ENCODE data around the gene DNAJC13. TPM values are rescaled to one million over a fixed set of nuclear protein-coding genes. Genes with fewer than 3 reads are reported as not detected.

The DNAJC13 gene
- total RNA-seq, 1 donor from 2014 or later = 48.5 TPM

DNA sequence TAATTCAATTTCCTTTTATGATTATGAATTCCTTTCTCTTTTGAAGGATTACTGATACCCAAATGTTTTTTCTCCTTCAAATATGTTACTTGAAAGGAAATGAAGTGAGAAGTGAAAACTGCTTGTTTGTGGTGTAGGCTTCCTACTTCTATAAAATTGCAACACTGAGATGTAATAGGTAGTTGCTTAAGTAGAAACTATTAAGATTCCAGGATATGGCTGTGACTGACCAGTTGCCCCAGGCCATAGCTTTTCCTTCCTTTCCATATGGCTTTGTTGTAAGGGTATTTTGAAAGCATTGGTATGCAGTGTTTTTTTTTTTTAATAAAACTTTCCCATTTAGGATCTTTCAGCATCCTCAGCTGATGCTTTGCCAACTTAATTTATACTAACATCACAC lies 28.5 kb downstream of the DNAJC13 start:
- H3K4me3 Mint-ChIP-seq (ENCODE audit: unreplicated experiment) = no peak overlapping the region
- no peak overlapping the region for H3K27ac Mint-ChIP-seq (ENCODE audit: unreplicated experiment)
- TF ChIP-seq, protein P1, sequence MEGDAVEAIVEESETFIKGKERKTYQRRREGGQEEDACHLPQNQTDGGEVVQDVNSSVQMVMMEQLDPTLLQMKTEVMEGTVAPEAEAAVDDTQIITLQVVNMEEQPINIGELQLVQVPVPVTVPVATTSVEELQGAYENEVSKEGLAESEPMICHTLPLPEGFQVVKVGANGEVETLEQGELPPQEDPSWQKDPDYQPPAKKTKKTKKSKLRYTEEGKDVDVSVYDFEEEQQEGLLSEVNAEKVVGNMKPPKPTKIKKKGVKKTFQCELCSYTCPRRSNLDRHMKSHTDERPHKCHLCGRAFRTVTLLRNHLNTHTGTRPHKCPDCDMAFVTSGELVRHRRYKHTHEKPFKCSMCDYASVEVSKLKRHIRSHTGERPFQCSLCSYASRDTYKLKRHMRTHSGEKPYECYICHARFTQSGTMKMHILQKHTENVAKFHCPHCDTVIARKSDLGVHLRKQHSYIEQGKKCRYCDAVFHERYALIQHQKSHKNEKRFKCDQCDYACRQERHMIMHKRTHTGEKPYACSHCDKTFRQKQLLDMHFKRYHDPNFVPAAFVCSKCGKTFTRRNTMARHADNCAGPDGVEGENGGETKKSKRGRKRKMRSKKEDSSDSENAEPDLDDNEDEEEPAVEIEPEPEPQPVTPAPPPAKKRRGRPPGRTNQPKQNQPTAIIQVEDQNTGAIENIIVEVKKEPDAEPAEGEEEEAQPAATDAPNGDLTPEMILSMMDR (IDR thresholded peaks at IDR 0.05; ENCODE audit: partially characterized antibody, unreplicated experiment) = no peak
- H3K9me3 Mint-ChIP-seq (ENCODE audit: unreplicated experiment) = peaks cover 2% of the 10 kb centered on the region
- H3K27me3 Mint-ChIP-seq (ENCODE audit: unreplicated experiment) = no peaks in the 10 kb centered on the region
- no peaks in the 10 kb centered on the region for H3K4me1 Mint-ChIP-seq (ENCODE audit: low read depth, unreplicated experiment)
- no peak for DNase-seq
- H3K36me3 Mint-ChIP-seq (ENCODE audit: unreplicated experiment) = no peaks in the 10 kb centered on the region

GRCh38 chr3:132448216-132448961 lies 31.1 kb downstream of the DNAJC13 start:
- no peak overlapping the region for H3K4me3 Mint-ChIP-seq (ENCODE audit: unreplicated experiment)
- no peaks in the 10 kb centered on the region for H3K27me3 Mint-ChIP-seq (ENCODE audit: unreplicated experiment)
- no peaks in the 10 kb centered on the region for H3K36me3 Mint-ChIP-seq (ENCODE audit: unreplicated experiment)
- DNase-seq = no peak
- H3K27ac Mint-ChIP-seq (ENCODE audit: unreplicated experiment) = no peak overlapping the region
- H3K9me3 Mint-ChIP-seq (ENCODE audit: unreplicated experiment) = no peaks in the 10 kb centered on the region
- H3K4me1 Mint-ChIP-seq (ENCODE audit: low read depth, unreplicated experiment) = no peaks in the 10 kb centered on the region
- TF ChIP-seq, protein P1 (IDR thresholded peaks at IDR 0.05; ENCODE audit: partially characterized antibody, unreplicated experiment) = no peak

DNA sequence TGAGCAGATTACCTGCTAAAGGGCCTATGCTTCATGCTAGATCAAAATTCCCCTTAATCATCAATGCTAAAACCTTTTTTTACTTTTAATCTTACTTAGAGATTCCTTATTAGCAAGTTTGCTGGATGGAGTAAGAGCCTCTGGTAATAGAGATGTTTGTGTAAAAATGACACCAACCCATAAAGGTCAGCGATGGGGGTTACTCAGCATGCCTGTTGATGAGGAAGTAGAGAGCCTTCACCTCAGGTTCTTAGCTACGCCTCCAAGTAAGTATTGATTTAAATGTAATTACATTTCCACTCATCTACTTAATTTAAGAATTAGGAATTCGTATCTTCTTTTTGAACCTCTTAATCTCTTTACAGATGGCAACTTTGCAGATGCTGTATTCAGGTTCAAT lies 38.8 kb downstream of the DNAJC13 start:
- DNase-seq = no peak
- Mint-ChIP-seq H3K27ac (ENCODE audit: unreplicated experiment) (no peak overlapping the region), H3K36me3 (ENCODE audit: unreplicated experiment) (no peaks in the 10 kb centered on the region), H3K4me3 (ENCODE audit: unreplicated experiment) (no peak overlapping the region), H3K4me1 (ENCODE audit: low read depth, unreplicated experiment) (no peaks in the 10 kb centered on the region), H3K27me3 (ENCODE audit: unreplicated experiment) (no peaks in the 10 kb centered on the region), H3K9me3 (ENCODE audit: unreplicated experiment) (no peaks in the 10 kb centered on the region)
- TF ChIP-seq, protein P1 (IDR thresholded peaks at IDR 0.05; ENCODE audit: partially characterized antibody, unreplicated experiment) = no peak

GRCh38 chr3:132456571-132456970 lies 39.3 kb downstream of the DNAJC13 start:
- Mint-ChIP-seq H3K36me3 (ENCODE audit: unreplicated experiment) (no peaks in the 10 kb centered on the region), H3K4me1 (ENCODE audit: low read depth, unreplicated experiment) (no peaks in the 10 kb centered on the region), H3K27ac (ENCODE audit: unreplicated experiment) (no peak overlapping the region), H3K27me3 (ENCODE audit: unreplicated experiment) (no peaks in the 10 kb centered on the region), H3K4me3 (ENCODE audit: unreplicated experiment) (no peak overlapping the region), H3K9me3 (ENCODE audit: unreplicated experiment) (no peaks in the 10 kb centered on the region)
- DNase-seq = no peak
- TF ChIP-seq, protein P1 (IDR thresholded peaks at IDR 0.05; ENCODE audit: partially characterized antibody, unreplicated experiment) = no peak

DNA sequence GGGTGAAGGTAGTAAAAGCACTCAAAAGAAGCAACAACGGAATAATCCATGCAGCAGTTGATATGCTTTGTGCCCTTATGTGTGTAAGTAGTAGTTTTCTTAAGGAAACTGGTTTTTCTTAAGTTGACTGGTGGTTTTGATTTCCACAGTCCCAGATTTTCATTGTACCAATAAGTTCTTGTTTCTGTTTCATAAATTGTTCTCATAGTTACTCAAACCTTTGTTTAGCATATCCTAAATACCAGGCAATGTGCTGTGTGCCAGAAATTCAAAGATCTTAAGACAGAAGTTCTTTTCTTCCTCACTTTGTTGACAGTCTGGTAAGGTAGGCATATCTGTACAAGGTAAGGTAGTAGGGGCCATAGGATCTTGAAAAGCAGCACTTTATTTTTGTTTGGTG lies 40.0 kb downstream of the DNAJC13 start:
- Mint-ChIP-seq H3K4me1 (ENCODE audit: low read depth, unreplicated experiment) (no peaks in the 10 kb centered on the region), H3K36me3 (ENCODE audit: unreplicated experiment) (no peaks in the 10 kb centered on the region)
- no peak for DNase-seq

More for the DNA sequence above, 40.0 kb downstream of the DNAJC13 start:
- Mint-ChIP-seq H3K27me3 (ENCODE audit: unreplicated experiment) (no peaks in the 10 kb centered on the region), H3K9me3 (ENCODE audit: unreplicated experiment) (no peaks in the 10 kb centered on the region), H3K27ac (ENCODE audit: unreplicated experiment) (no peak overlapping the region), H3K4me3 (ENCODE audit: unreplicated experiment) (no peak overlapping the region)
- TF ChIP-seq, protein P1 (IDR thresholded peaks at IDR 0.05; ENCODE audit: partially characterized antibody, unreplicated experiment) = no peak

All from glutamatergic neuron (in vitro differentiated cells).